NB4 (cell line): ENCODE measurements around the gene CASTOR1.

ENCODE experiments used
- DNase-seq: peaks from one replicate; pipeline ENCODE4 v3.0.0; 2010; ENCODE audit warnings: low read depth
- H3K4me3 ChIP-seq: one replicate; pipeline ENCODE4 v1.5.1; 2011; ENCODE audit warnings: mild to moderate bottlenecking, low read depth, low read length, moderate library complexity
- MYC ChIP-seq: IDR thresholded peaks from 2 replicates; pipeline ENCODE4 v1.6.1; 2011; ENCODE audit warnings: low read depth, low read length
- POLR2A ChIP-seq: IDR thresholded peaks from 2 replicates; pipeline ENCODE4 v1.6.1; 2011; ENCODE audit warnings: mild to moderate bottlenecking; ENCODE audit not compliant: insufficient read length; ENCODE audit errors: extremely low read depth
- TF ChIP-seq, protein P1 (sequence below): IDR thresholded peaks from 2 replicates; pipeline ENCODE4 v1.6.1; 2011; ENCODE audit warnings: low read depth, low read length
- TF ChIP-seq, protein P2 (sequence below): IDR thresholded peaks from one replicate; pipeline ENCODE4 v1.5.1; 2012; ENCODE audit warnings: low read depth, low read length

The CASTOR1 gene

DNA sequence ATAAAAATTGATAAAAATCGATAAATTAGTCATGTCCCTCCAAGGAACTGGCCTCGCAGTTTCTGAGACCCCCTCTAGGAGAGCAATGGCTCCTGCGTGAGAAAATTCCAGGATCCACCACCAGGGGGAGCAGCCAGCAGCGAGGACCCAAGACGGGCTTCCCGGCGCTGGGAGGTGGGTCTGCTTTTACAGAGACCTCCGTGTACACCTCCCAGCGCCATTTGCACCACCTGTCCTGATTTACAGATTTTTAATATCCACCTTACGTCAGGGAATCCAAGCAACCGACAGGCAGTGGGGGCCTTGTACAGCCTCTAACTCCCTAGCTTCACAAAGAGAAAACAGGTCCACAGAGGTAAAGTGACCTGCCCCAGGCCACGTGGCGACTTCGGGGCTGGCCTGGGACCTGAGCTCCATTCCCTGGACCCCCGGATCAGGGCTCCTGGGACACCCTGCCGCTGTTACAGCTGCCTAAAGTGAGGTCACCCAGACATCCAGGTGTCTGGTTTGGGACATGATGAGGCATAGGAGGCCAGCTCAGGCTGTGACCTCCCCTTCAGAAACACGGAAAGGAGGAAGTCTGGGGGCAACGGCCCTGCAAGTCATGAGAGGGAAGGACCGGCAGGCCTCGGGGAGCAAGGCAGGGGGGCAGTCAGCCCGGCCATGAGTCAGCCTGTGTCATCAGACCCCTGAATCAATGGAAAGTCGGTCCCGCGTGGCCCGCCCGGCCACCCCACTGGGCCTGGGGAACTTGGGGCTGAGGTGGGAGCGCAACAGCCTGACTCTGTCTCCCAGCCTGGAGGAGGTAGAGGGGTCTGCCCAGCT, 26.2 kb downstream of the CASTOR1 start:
- peak overlapping the region; percentile 41 for H3K4me3 ChIP-seq
- DNase-seq = peak; percentile 90
- TF ChIP-seq, protein P1, sequence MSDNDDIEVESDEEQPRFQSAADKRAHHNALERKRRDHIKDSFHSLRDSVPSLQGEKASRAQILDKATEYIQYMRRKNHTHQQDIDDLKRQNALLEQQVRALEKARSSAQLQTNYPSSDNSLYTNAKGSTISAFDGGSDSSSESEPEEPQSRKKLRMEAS = peak; percentile 56
- TF ChIP-seq MYC (peak; percentile 8; the same call in 1 of the 2 replicates), POLR2A (no peak)
- TF ChIP-seq, protein P2, sequence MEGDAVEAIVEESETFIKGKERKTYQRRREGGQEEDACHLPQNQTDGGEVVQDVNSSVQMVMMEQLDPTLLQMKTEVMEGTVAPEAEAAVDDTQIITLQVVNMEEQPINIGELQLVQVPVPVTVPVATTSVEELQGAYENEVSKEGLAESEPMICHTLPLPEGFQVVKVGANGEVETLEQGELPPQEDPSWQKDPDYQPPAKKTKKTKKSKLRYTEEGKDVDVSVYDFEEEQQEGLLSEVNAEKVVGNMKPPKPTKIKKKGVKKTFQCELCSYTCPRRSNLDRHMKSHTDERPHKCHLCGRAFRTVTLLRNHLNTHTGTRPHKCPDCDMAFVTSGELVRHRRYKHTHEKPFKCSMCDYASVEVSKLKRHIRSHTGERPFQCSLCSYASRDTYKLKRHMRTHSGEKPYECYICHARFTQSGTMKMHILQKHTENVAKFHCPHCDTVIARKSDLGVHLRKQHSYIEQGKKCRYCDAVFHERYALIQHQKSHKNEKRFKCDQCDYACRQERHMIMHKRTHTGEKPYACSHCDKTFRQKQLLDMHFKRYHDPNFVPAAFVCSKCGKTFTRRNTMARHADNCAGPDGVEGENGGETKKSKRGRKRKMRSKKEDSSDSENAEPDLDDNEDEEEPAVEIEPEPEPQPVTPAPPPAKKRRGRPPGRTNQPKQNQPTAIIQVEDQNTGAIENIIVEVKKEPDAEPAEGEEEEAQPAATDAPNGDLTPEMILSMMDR = peak; percentile 86

DNA sequence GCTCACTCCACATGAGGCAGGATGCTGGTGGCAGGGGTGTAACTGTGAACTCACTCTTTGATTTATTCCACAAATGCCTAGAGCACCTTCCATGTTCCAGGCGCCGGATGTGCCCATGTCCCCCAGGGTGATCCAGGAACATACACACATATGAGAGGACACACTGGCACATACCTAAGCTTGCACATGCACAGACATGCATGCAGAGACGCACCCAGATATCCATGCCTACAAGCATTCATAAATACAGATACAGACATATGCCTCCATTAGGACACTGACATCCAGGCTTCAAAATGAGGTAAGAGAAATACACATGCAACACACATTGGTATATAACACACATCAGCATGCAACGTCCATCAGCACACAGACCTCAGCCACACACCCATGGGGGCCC, 27.2 kb downstream of the CASTOR1 start:
- DNase-seq = no peak
- TF ChIP-seq, protein P2 = no peak
- TF ChIP-seq, protein P1 = no peak
- TF ChIP-seq MYC (no peak), POLR2A (no peak)
- H3K4me3 ChIP-seq = no peak overlapping the region

DNA sequence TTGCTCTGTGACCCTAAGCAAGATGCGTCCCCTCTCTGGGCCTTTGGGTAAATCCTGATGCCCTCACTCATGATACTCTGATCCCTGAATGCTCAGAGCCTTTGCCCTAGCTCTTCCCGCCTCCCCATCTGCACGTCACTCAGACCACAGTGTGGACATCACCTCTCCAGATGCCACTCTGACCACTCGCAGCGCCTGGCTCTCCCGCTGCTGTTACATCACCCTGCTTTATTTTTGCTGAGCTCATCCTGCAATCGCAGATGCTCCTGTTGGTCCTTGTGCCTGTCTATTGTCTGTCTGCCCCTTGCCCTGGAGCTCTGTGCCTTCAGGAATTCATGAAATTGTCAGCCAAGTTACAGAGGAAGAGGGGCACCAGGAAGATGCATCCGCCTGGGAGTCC, 28.2 kb downstream of the CASTOR1 start:
- TF ChIP-seq, protein P2 = no peak
- TF ChIP-seq POLR2A (no peak), MYC (no peak)
- TF ChIP-seq, protein P1 = no peak
- no peak overlapping the region for H3K4me3 ChIP-seq
- DNase-seq = peak; percentile 44

DNA sequence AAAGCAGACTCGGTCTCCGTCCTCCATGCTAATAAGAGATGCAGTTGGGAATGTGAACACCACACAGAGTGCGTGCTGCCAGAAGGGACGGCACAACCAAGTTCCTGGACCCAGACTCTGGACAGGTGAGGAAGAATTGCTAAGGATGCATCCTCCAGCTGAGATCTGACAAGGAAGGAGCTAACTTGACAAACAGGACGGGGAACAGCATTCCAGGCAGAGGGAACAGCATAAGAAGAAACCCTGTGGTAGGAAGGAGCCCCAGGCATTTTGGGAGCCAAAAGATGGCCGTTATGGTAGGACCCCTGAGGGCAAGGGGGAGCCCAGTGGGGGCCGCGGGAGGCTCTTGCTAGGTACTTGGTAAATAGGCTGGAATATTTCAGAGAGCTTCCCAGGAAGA, 28.6 kb downstream of the CASTOR1 start:
- no peak overlapping the region for H3K4me3 ChIP-seq
- no peak for DNase-seq
- TF ChIP-seq, protein P1 = no peak
- TF ChIP-seq MYC = no peak
- TF ChIP-seq, protein P2 = no peak
- TF ChIP-seq POLR2A = no peak

DNA sequence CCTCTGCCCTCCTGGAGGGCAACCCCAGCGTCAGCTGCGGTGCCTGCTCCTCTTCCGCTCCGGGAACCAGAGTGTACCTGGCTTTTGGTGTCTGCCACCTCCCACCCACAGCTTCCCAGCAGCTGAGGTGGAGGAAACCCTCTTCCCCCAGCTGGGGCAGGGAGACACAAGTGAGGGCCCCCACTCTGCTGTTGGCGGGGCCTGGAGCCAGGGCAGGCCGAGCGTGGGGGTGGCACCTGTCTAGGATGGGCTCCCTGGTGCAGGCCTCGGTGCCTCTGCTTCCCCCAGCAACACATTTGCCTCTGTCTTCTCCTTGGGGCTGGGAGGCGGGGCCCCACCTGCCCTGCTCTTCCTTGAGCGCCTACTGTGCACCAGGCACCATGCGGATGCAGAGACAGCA, 29.0 kb downstream of the CASTOR1 start:
- H3K4me3 ChIP-seq = no peak overlapping the region
- TF ChIP-seq POLR2A (no peak), MYC (no peak)
- TF ChIP-seq, protein P1 = no peak
- TF ChIP-seq, protein P2 = no peak
- no peak for DNase-seq

DNA sequence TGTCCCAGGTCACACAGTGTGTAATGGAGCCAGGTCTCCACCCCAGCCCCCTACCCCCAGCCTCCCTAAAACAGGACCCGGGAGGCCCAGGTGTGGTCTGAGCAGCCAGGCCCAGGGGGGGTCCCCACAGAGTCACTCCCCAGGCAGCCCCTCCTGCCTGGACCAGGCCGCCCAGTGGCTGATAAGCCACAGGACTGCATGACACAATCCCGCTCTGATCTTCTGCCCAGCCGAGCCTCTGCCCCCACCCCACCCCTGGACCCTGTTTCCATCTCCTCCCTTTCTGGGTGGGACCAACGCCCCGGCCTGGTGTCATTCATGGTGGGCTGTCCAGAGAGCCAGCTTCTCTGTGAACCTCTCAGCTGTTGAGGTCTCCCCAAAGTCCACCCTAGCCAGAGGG, 35.0 kb downstream of the CASTOR1 start:
- no peak for DNase-seq
- TF ChIP-seq POLR2A (no peak), MYC (no peak)
- TF ChIP-seq, protein P2 = no peak
- TF ChIP-seq, protein P1 = no peak
- no peak overlapping the region for H3K4me3 ChIP-seq
